NCI-H1417 (cell line): Measurements from ENCODE around the gene TPI1.
"Not testable (repeated sequence)": the region's sequence is repeated elsewhere in the genome, so short reads cannot be mapped to it uniquely, and the experiment has no call there.

Source experiments
- DNase-seq, 3 experiments: peaks; one replicate each; lab custom pipeline; 2025; lab: John Stamatoyannopoulos, UW

The TPI1 gene

GRCh38 chr12:6847676-6848075 lies 19.7 kb upstream of the TPI1 start:
- no peak for DNase-seq

- no peak for DNase-seq
Measured at GRCh38 chr12:6849427-6849826, 17.9 kb upstream of the TPI1 start.

GRCh38 chr12:6849976-6850560 lies 17.3 kb upstream of the TPI1 start:
- DNase-seq, result no peak

- DNase-seq, result no peak
Measured at GRCh38 chr12:6850796-6851152, 16.6 kb upstream of the TPI1 start.

DNA sequence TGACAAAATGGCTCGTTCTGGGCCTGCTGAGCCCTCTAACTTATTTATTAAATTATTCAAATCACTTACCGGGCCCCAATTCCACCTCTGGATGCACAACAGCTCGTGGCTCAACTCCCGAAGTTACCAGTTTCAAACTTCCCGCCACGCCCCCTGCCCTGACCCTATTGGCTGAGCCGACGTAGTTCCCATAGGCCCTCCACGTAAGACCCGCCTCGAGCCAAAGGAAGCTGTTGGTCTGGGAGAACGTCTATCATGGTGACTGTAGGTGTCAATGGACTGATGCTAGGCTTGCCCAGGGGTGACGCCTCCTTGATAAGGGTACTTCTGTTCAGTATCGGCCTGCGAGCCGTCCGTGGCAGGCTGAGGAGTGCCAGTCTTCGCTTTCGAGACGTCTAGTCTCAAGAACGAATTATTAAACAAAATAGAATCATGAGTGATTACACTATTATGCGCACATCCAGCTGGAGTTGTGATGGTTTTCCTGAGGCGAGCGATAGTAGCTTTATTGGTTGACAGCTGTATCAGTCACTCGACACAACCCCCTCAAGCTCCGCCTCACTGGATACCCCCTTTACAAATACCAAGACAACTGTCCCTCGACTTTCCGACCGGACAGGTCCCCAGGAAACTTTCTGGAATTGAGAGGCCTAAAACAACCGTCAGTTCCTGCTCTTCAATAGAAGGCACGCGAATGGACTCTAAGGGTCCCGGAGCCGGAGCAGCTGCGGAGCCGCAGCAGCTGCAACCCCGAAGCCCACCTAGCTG lies 16.0 kb upstream of the TPI1 start, which contains the start of gene CDCA3:
Gene CDCA3, minus strand, starts transcription at position 134 of the 768 bp plus-strand sequence. CDS start 334 bp downstream, outside the sequence.
- DNase-seq, result peak; percentile 96 to 99 (median 98)

GRCh38 chr12:6851921-6852650 lies 15.2 kb upstream of the TPI1 start, which contains the start of gene USP5:
USP5 (plus strand) TSS chr12:6852150; CDS start chr12:6852180, 30 bp downstream.
- peak; percentile 99 to 100 (median 100) for DNase-seq

GRCh38 chr12:6852651-6853354 lies 14.5 kb upstream of the TPI1 start:
- DNase-seq, result peak in 1 of 3 experiments; percentile 68

- DNase-seq, result no peak
Measured at GRCh38 chr12:6853626-6854025, 13.7 kb upstream of the TPI1 start.

- DNase-seq, result no peak
Measured at GRCh38 chr12:6854036-6854435, 13.3 kb upstream of the TPI1 start.

DNA sequence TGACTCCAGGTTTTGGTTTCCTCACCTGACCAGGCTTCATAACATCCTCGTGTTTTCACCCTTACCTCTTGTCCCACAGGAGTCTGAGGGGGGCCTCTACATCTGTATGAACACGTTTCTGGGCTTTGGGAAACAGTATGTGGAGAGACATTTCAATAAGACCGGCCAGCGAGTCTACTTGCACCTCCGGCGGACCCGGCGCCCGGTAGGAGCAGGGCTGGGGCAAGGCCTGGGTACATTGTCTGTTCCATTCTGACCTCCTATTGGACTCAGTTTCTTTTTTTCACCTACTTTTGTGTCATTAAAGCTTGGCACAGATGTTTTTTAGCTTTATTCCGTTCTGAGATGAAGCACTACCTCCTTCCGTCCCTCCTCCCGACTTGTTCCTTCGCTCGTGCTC lies 12.0 kb upstream of the TPI1 start:
- DNase-seq, result no peak

- no peak for DNase-seq
Measured at GRCh38 chr12:6858799-6859198, 8.5 kb upstream of the TPI1 start.

DNA sequence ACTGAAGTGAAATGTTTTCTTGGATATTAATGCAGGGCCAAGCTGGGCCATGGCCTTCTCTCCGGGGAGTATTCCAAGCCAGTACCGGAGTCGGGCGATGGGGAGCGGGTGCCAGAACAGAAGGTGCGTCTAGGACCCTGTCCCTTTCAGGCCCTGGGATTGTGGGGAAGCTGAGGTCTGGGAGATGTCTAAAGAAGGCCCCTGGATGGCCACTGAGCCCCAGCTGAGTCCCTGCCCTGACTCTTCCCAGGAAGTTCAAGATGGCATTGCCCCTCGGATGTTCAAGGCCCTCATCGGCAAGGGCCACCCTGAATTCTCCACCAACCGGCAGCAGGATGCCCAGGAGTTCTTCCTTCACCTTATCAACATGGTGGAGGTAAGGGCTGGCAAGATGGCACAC lies 7.2 kb upstream of the TPI1 start:
- DNase-seq, result no peak

GRCh38 chr12:6860942-6861341 lies 6.4 kb upstream of the TPI1 start:
- no peak for DNase-seq

GRCh38 chr12:6861391-6861790 lies 5.9 kb upstream of the TPI1 start:
- DNase-seq, result no peak

DNA sequence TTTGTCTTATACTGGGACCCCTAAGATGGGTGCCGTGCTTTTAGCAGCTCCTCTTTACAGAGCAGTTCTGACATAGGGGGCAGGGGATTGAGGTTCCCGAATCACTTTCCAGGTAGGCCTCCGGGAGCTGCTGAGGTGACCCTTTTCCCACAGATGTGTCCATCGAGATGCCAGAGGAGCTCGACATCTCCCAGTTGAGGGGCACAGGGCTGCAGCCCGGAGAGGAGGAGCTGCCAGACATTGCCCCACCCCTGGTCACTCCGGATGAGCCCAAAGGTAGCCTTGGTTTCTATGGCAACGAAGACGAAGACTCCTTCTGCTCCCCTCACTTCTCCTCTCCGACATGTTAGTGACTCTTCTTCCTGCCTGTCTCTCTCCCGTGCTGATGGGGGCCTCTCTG lies 4.3 kb upstream of the TPI1 start:
- no peak for DNase-seq

GRCh38 chr12:6863586-6864321 lies 3.6 kb upstream of the TPI1 start:
- DNase-seq, result no peak

- not testable (repeated sequence) for DNase-seq
Measured at GRCh38 chr12:6865307-6865706, 2.0 kb upstream of the TPI1 start.

- DNase-seq, result peak in 2 of 3 experiments; percentile 13 to 15
Measured at GRCh38 chr12:6866163-6866919, 990 bp upstream of the TPI1 start.

DNA sequence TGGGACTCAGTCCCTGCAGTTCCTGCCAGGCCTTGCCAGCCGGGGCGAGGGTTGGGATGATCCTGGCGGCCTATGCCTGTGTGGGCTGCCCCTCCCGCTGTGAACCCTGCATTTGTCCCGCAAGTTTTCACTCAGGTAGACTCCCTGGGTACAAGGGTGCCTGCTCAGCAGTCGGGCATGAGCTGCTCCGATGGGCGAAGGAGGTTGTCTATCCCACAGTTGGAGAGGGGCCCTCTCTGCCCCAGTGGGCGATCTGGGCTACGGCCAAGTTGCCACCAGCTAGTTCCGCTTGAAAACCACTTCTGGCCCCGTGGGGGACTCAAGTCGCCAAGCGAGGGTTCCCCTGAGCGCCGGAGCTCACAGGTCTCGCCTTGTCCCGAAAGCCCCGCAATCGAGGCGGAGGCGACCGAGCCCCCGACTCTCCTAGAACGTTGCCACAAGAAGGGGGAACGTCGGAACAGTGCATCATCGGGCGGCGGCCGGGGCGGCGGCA lies 365 bp upstream of the TPI1 start:
- no peak for DNase-seq

DNA sequence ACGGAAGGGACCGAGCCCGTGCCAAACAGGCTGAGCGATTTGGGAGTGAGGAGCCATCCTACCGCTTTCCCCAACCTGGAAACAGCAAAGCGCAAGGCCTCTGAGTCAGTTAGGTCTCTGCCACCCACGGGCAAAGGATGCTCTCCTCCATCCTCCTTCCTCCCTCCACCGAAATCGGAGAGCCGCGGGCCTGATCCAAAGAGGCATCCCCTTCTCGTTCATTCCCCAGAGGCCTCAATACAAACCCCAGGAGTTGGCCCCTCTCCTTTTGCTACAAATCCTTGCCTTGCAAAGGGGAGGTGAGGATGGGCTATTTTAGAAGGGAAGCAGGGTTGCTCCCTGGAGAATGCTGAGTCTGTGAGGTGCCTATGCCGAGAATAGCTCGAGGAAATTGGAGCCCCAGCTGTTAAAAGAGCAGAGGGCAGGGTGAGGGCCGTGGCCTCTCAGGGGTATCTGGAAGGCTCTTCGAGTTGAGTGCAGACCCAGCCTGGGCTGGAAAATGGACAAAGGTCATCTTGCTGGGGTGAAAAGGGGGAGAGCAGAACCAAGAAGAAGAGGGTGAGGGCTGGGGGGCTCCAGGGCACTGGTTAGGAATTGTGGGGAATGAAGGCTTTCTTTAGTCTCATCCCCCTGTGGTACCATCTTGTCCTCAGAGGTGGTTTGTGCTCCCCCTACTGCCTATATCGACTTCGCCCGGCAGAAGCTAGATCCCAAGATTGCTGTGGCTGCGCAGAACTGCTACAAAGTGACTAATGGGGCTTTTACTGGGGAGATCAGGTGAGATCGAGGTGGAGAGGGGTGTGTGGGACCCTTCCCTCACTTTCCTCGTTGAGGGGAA lies 1.1 kb downstream of the TPI1 start:
- DNase-seq, result peak in 1 of 3 experiments; percentile 38
